H1 (cell line): ENCODE data around the gene SLC25A21. TPM values are rescaled to one million over a fixed set of nuclear protein-coding genes. Genes with fewer than 3 reads are reported as not detected.

ENCODE experiments used
- CTCF ChIA-PET: fragments of 300-600 bp; sonication (Branson Sonifier 250); formaldehyde crosslinking; loops from one replicate; lab custom pipeline; 2021; ENCODE audit not compliant: partially characterized antibody; lab: Charles Lee
- POLR2A ChIA-PET: fragments of 300-600 bp; sonication (Branson Sonifier 250); formaldehyde crosslinking; loops from one replicate; lab custom pipeline; 2021; ENCODE audit warnings: inconsistent platforms; ENCODE audit not compliant: partially characterized antibody; lab: Charles Lee
- DNase-seq, 2 experiments: peaks; one replicate each; pipeline versions ENCODE4 v3.0.0 to v3.0.0-alpha.2; 2010 to 2022; ENCODE audit warnings: low spot score in 2 of 2, low read depth in 1 of 2, mixed read lengths in 1 of 2
- FAIRE-seq: peaks from 2 replicates; lab custom pipeline; 2011; peaks lifted over from hg19 to GRCh38; lab: Jason Lieb, UNC
- H2AFZ ChIP-seq: 2 replicates; pipeline ENCODE4 v1.8.1; 2012; ENCODE audit warnings: low read length, inconsistent platforms
- H2AK5ac ChIP-seq: 2 replicates; pipeline ENCODE4 v1.6.1; 2013; ENCODE audit warnings: low read depth, low read length
- H2BK120ac ChIP-seq: replicated peaks from 2 replicates; pipeline ENCODE3; 2013; ENCODE audit warnings: low read depth, low read length, inconsistent platforms
- H2BK12ac ChIP-seq: 2 replicates; pipeline ENCODE4 v1.6.1; 2013; ENCODE audit warnings: low read depth, low read length
- H2BK15ac ChIP-seq: 2 replicates; pipeline ENCODE4 v1.6.1; 2013; ENCODE audit warnings: low read length
- H2BK20ac ChIP-seq: 2 replicates; pipeline ENCODE4 v1.6.1; 2013; ENCODE audit warnings: low read length
- H2BK5ac ChIP-seq: 2 replicates; pipeline ENCODE4 v1.6.1; 2013; ENCODE audit warnings: low read depth, low read length
- H3K14ac ChIP-seq: 2 replicates; pipeline ENCODE4 v1.6.1; 2013; ENCODE audit warnings: inconsistent platforms; ENCODE audit not compliant: insufficient read length
- H3K18ac ChIP-seq: 2 replicates; pipeline ENCODE4 v1.6.1; 2013; ENCODE audit warnings: low read length; ENCODE audit errors: extremely low read depth
- H3K23ac ChIP-seq: 2 replicates; pipeline ENCODE4 v1.6.1; 2013; ENCODE audit warnings: inconsistent platforms; ENCODE audit not compliant: insufficient read length
- H3K23me2 ChIP-seq: 2 replicates; pipeline ENCODE4 v1.6.1; 2013; ENCODE audit warnings: low read depth, low read length
- H3K27ac ChIP-seq: 2 replicates; pipeline ENCODE4 v1.6.1; 2011; ENCODE audit warnings: low read depth, low read length, inconsistent platforms
- H3K27me3 ChIP-seq, 4 experiments: replicated peaks in 1 of 4; 1 replicate in 1 of 4; 2 replicates in 3 of 4; pipeline versions ENCODE4 v1.6.1 to v1.8.1; 2011 to 2013; ENCODE audit warnings: low read length in 3 of 4, mild to moderate bottlenecking in 3 of 4, inconsistent platforms in 2 of 4, mixed read lengths in 2 of 4, moderate library complexity in 1 of 4; ENCODE audit not compliant: control insufficient read depth in 3 of 4, insufficient read depth in 3 of 4; ENCODE audit errors: extremely low read depth in 1 of 4
- H3K36me3 ChIP-seq, 4 experiments: 2 replicates each; pipeline versions ENCODE4 v1.6.1 to v1.8.1; 2011 to 2013; ENCODE audit warnings: mild to moderate bottlenecking in 4 of 4, low read length in 3 of 4, moderate library complexity in 2 of 4, control low read depth in 1 of 4, inconsistent platforms in 1 of 4; ENCODE audit not compliant: insufficient read depth in 4 of 4, control insufficient read depth in 2 of 4
- H3K4ac ChIP-seq: replicated peaks from 2 replicates; pipeline ENCODE3; 2013; ENCODE audit warnings: low read length, low read depth, mixed read lengths, inconsistent platforms; ENCODE audit not compliant: insufficient read length
- H3K4me1 ChIP-seq, 4 experiments: replicated peaks in 1 of 4; 1 replicate in 1 of 4; 2 replicates in 3 of 4; pipeline versions ENCODE4 v1.6.1 to v1.8.1; 2011 to 2013; ENCODE audit warnings: low read length in 3 of 4, inconsistent platforms in 2 of 4, mixed read lengths in 1 of 4; ENCODE audit not compliant: insufficient read depth in 4 of 4, control insufficient read depth in 3 of 4
- H3K4me2 ChIP-seq, 2 experiments: 2 replicates each; pipeline versions ENCODE4 v1.6.1 to v1.8.1; 2011 to 2013; ENCODE audit warnings: low read depth in 2 of 2, low read length in 2 of 2, control low read depth in 1 of 2, inconsistent platforms in 1 of 2, mild to moderate bottlenecking in 1 of 2; ENCODE audit not compliant: insufficient read depth in 1 of 2
- H3K4me3 ChIP-seq, 4 experiments: fragments of 200-600, 300-600 bp in 1 of 4; sonication (generic), shearing (Covaris generic), sonication (Bioruptor Twin) in 1 of 4; 2 replicates each; pipeline versions ENCODE4 v1.5.1 to v1.8.1; 2011 to 2016; ENCODE audit warnings: low read length in 4 of 4, low read depth in 3 of 4, control low read depth in 2 of 4, inconsistent platforms in 2 of 4, mild to moderate bottlenecking in 2 of 4, mixed read lengths in 1 of 4, moderate library complexity in 1 of 4; ENCODE audit not compliant: insufficient read depth in 2 of 4; ENCODE audit errors: extremely low read depth in 1 of 4
- H3K56ac ChIP-seq: replicated peaks from 2 replicates; pipeline ENCODE3; 2013; ENCODE audit warnings: low read depth, mild to moderate bottlenecking, mixed read lengths, low read length, inconsistent platforms; ENCODE audit not compliant: insufficient read length
- H3K79me1 ChIP-seq: 2 replicates; pipeline ENCODE4 v1.6.1; 2013; ENCODE audit warnings: low read depth, low read length, control low read depth
- H3K79me2 ChIP-seq, 2 experiments: 2 replicates each; pipeline versions ENCODE4 v1.6.1 to v1.8.1; 2012 to 2013; ENCODE audit warnings: low read length in 2 of 2, mild to moderate bottlenecking in 2 of 2, inconsistent platforms in 1 of 2; ENCODE audit not compliant: insufficient read depth in 2 of 2, control insufficient read depth in 1 of 2
- H3K9ac ChIP-seq, 4 experiments: replicated peaks in 1 of 4; 1 replicate in 1 of 4; 2 replicates in 3 of 4; pipeline versions ENCODE4 v1.6.1 to v1.8.1; 2011 to 2013; ENCODE audit warnings: low read depth in 3 of 4, low read length in 3 of 4, control low read depth in 2 of 4, mild to moderate bottlenecking in 2 of 4, moderate library complexity in 2 of 4, inconsistent platforms in 1 of 4; ENCODE audit errors: extremely low read depth in 1 of 4
- H3K9me3 ChIP-seq, 2 experiments: 2 replicates each; pipeline versions ENCODE4 v1.6.1 to v1.8.1; 2012 to 2013; ENCODE audit warnings: mild to moderate bottlenecking in 2 of 2, moderate library complexity in 2 of 2, control low read depth in 1 of 2, inconsistent platforms in 1 of 2, low read depth in 1 of 2, low read length in 1 of 2, mixed read lengths in 1 of 2; ENCODE audit not compliant: insufficient read depth in 2 of 2
- H4K20me1 ChIP-seq, 2 experiments: replicated peaks in 1 of 2; 2 replicates each; pipeline versions ENCODE3 to v1.8.1; 2011 to 2013; ENCODE audit warnings: inconsistent platforms in 2 of 2, low read length in 2 of 2, mild to moderate bottlenecking in 1 of 2; ENCODE audit not compliant: insufficient read depth in 2 of 2, control insufficient read depth in 1 of 2
- H4K5ac ChIP-seq: 2 replicates; pipeline ENCODE4 v1.6.1; 2013; ENCODE audit warnings: low read length, low read depth, mixed read lengths, inconsistent platforms; ENCODE audit not compliant: insufficient read length
- H4K8ac ChIP-seq: 2 replicates; pipeline ENCODE4 v1.8.0; 2013; ENCODE audit warnings: mild to moderate bottlenecking, moderate library complexity, low read length, inconsistent platforms; ENCODE audit not compliant: insufficient read depth; ENCODE audit errors: extremely low read depth
- H4K91ac ChIP-seq: replicated peaks from 2 replicates; pipeline ENCODE3; 2013; ENCODE audit warnings: low read length, mixed read lengths, inconsistent platforms; ENCODE audit not compliant: insufficient read length
- CHD2 ChIP-seq: IDR thresholded peaks from 2 replicates; pipeline ENCODE4 v1.6.1; 2012; ENCODE audit warnings: low read length, improper control_type of control experiment
- CTBP2 ChIP-seq: IDR thresholded peaks from 2 replicates; pipeline ENCODE4 v1.7.0; 2011; ENCODE audit warnings: borderline replicate concordance, mild to moderate bottlenecking, moderate library complexity, mixed read lengths, low read length; ENCODE audit not compliant: insufficient read depth, insufficient read length
- HDAC2 ChIP-seq, 2 experiments: fragments of 300-600 bp in 1 of 2; sonication (generic) in 1 of 2; IDR thresholded peaks; 2 replicates each; pipeline ENCODE4 v1.6.1; 2011 to 2012; ENCODE audit warnings: low read depth in 2 of 2, low read length in 2 of 2, mild to moderate bottlenecking in 2 of 2, moderate library complexity in 2 of 2, borderline replicate concordance in 1 of 2, inconsistent platforms in 1 of 2
- HDAC6 ChIP-seq: IDR thresholded peaks from one replicate; pipeline ENCODE4 v1.7.1; 2012; ENCODE audit warnings: low read depth, mild to moderate bottlenecking, inconsistent platforms, low read length, moderate library complexity
- NANOG ChIP-seq: IDR thresholded peaks from 2 replicates; pipeline ENCODE4 v1.6.1; 2011; ENCODE audit warnings: low read length, low read depth, mild to moderate bottlenecking, inconsistent platforms; ENCODE audit not compliant: insufficient read depth, poor library complexity, severe bottlenecking
- NRF1 ChIP-seq: IDR thresholded peaks from 2 replicates; pipeline ENCODE4 v1.6.1; 2011; ENCODE audit warnings: mild to moderate bottlenecking, low read depth, low read length, improper control_type of control experiment
- PHF8 ChIP-seq: fragments of 200-600 bp; sonication (generic); conservative IDR thresholded peaks from 2 replicates; pipeline ENCODE4 v1.7.1; 2012; ENCODE audit warnings: low read depth, mild to moderate bottlenecking, inconsistent platforms, low read length, moderate library complexity
- RAD21 ChIP-seq, 2 experiments: IDR thresholded peaks in 1 of 2; conservative IDR thresholded peaks in 1 of 2; 2 replicates each; pipeline ENCODE4 v1.6.1; 2011; ENCODE audit warnings: low read depth in 2 of 2, low read length in 2 of 2, improper control_type of control experiment in 1 of 2, inconsistent platforms in 1 of 2, mild to moderate bottlenecking in 1 of 2, moderate library complexity in 1 of 2
- RFX5 ChIP-seq: IDR thresholded peaks from 2 replicates; pipeline ENCODE4 v1.6.1; 2011; ENCODE audit warnings: low read depth, low read length, improper control_type of control experiment, borderline replicate concordance
- SP1 ChIP-seq: IDR thresholded peaks from 2 replicates; pipeline ENCODE4 v1.6.1; 2011; ENCODE audit warnings: low read depth, low read length
- SP2 ChIP-seq: IDR thresholded peaks from 2 replicates; pipeline ENCODE4 v1.6.1; 2012; ENCODE audit warnings: mild to moderate bottlenecking, low read length, inconsistent platforms
- TBP ChIP-seq: IDR thresholded peaks from 2 replicates; pipeline ENCODE4 v1.6.1; 2011; ENCODE audit warnings: low read depth, low read length, improper control_type of control experiment
- TCF12 ChIP-seq: IDR thresholded peaks from 2 replicates; pipeline ENCODE4 v1.6.1; 2011; ENCODE audit warnings: low read depth, mild to moderate bottlenecking, low read length
- WGBS, 2 experiments: shearing (Covaris generic) in 1 of 2; methylation state at CpG; one replicate each; pipeline versions ENCODE4 v1.1.6 to v1.1.7; 2013 to 2015; ENCODE audit warnings: low lambda C conversion rate in 2 of 2, mixed read lengths in 2 of 2, inconsistent platforms in 1 of 2, low coverage in 1 of 2, missing lambda C conversion rate in 1 of 2; ENCODE audit not compliant: insufficient replicate concordance in 2 of 2, insufficient coverage in 1 of 2, insufficient read length in 1 of 2; ENCODE audit errors: extremely low coverage in 1 of 2, missing lambda C conversion rate in 1 of 2; 5-methylcytosine and 5-hydroxymethylcytosine counted together
- polyA plus RNA-seq, 7 experiments: library from polyadenylated mRNA; depleted of rRNA in 3 of 7; stranded (reverse) in 5 of 7; unstranded in 2 of 7; fragments of >200 nt in 5 of 7; fragments of 200-250 nt in 2 of 7; gene quantifications; 1 replicate in 5 of 7; 2 replicates in 1 of 7; 4 replicates in 1 of 7; pipeline versions ENCODE4 v1.2.1 to v1.2.3, GENCODE V29; 2011 to 2013; ENCODE audit warnings: missing spikeins in 2 of 7, mixed read lengths in 2 of 7
- total RNA-seq: library from RNA; stranded (reverse); fragmentation: NEBNext Ultra II Directional; extraction: Animal tissue kit (Norgen Biotek cat#: 25700); gene quantifications from 2 replicates; pipeline ENCODE4 v1.2.1, GENCODE V29; 2021

The SLC25A21 gene
- total and polyA plus RNA-seq, 2 of the 8 experiments (the other 6 are each of a cell fraction or from before 2014, with no cell fraction given): 6.9 to 15.7 TPM

DNA sequence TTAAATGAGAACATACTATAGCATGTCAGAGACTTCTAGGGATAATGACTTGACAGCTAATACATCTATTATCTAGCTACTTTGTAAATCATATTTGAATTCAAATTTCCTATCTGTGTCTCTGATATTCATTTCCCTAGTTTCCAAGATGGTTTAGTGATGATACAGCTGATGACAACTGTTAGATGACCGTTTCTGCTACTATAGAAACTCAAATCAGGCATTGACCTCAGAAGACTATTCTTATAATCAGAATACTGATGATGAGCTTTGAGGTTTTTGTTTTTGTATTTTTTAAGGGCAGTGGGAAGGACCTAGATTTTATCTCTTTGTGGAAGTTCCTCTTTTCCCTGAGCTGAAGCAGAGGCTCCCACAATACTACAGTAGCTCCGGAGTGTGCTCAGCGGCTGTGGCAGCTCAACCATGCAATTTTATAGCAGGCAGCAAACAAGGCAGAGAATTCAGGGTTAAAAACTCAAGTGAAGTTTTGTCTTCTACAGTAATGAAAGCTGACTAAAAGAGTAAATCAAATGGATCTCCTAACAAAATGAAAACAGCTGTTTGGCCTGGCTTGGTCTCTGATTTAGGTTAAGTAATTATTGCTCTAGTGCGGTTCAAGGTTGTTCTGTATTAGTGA is 145.1 kb downstream of the SLC25A21 start:
- Histone ChIP-seq H4K5ac (no peak overlapping the region), H2BK5ac (no peak overlapping the region), H4K20me1 (no peaks in the 10 kb centered on the region), H4K91ac (no peak overlapping the region), H3K9ac (no peak overlapping the region), H3K23ac (no peak overlapping the region), H2AFZ (no peak overlapping the region), H3K4me2 (no peak overlapping the region), H3K56ac (no peak overlapping the region), H3K9me3 (no peaks in the 10 kb centered on the region), H3K79me2 (no peaks in the 10 kb centered on the region), H3K4me3 (no peak overlapping the region), H3K4ac (no peak overlapping the region), H3K79me1 (no peaks in the 10 kb centered on the region), H2BK120ac (no peak overlapping the region), H3K27ac (no peak overlapping the region), H2BK20ac (no peak overlapping the region), H3K4me1 (peaks cover 0 to 3% (median 0%) of the 10 kb centered on the region in 4 experiments; a peak in 1 of 7 replicates), H3K14ac (no peak overlapping the region), H2BK15ac (no peak overlapping the region), H2AK5ac (no peak overlapping the region), H3K18ac (no peak overlapping the region), H3K36me3 (no peaks in the 10 kb centered on the region), H4K8ac (no peak overlapping the region), H3K27me3 (no peaks in the 10 kb centered on the region; a peak in 1 of 7 replicates), H2BK12ac (no peak overlapping the region), H3K23me2 (no peaks in the 10 kb centered on the region)
- CTCF ChIA-PET: interaction anchor here (0.6 to 1.5 kb wide), 4 partner anchors 88 to 379 kb away, joined by 3 to 5 read pairs (median 4); no protein-coding TSS in a partner anchor
- no peak for DNase-seq
- WGBS, 2 experiments: 96% methylated on average over 4 of the region's 4 CpGs; no CpG with 5 or more reads in 1 of the 2 experiments
- POLR2A ChIA-PET: no interaction called here
- FAIRE-seq: no peak
- TF ChIP-seq SP2 (no peak), HDAC6 (no peak), RFX5 (no peak), PHF8 (no peak), RAD21 (IDR thresholded peaks at IDR 0.05 in 1 of 2, conservative IDR thresholded peaks at IDR 0.05 in 1 of 2; ENCODE audit: low read depth in 2 of 2, low read length in 2 of 2) (no peak), TBP (no peak), NRF1 (no peak), NANOG (no peak), TCF12 (no peak), CTBP2 (no peak), SP1 (no peak), CHD2 (no peak), HDAC2 (IDR thresholded peaks at IDR 0.05; ENCODE audit: borderline replicate concordance in 1 of 2, low read depth in 2 of 2, low read length in 2 of 2) (no peak)
